Measurements from ENCODE around the gene PLK5. TPM values are rescaled to one million over a fixed set of nuclear protein-coding genes. Genes with fewer than 3 reads are reported as not detected.

Gene PLK5
- total RNA-seq, 1 donor from 2014 or later = 0.38 TPM

GRCh38 chr19:1579222-1579621 lies 55.3 kb downstream of the PLK5 start:
- H3K36me3 Mint-ChIP-seq = peaks cover 22% of the 10 kb centered on the region
- H3K27me3 Mint-ChIP-seq (ENCODE audit: low read depth) = no peaks in the 10 kb centered on the region
- TF ChIP-seq CTCF (IDR thresholded peaks at IDR 0.05; ENCODE audit: unreplicated experiment) = no peak
- H3K4me1 Mint-ChIP-seq = no peaks in the 10 kb centered on the region
- no peak overlapping the region for H3K27ac Mint-ChIP-seq
- no peak overlapping the region for H3K4me3 Mint-ChIP-seq
- DNase-seq (ENCODE audit: low spot score in 2 of 2, unreplicated experiment in 2 of 2) = no peak
- no peaks in the 10 kb centered on the region for H3K9me3 Mint-ChIP-seq

GRCh38 chr19:1580382-1580781 lies 56.5 kb downstream of the PLK5 start:
- Mint-ChIP-seq H3K4me1 (no peaks in the 10 kb centered on the region), H3K4me3 (no peak overlapping the region), H3K36me3 (peaks cover 28% of the 10 kb centered on the region), H3K27me3 (ENCODE audit: low read depth) (no peaks in the 10 kb centered on the region), H3K27ac (no peak overlapping the region), H3K9me3 (no peaks in the 10 kb centered on the region)
- DNase-seq (ENCODE audit: low spot score in 2 of 2, unreplicated experiment in 2 of 2) = no peak
- no peak for TF ChIP-seq CTCF (IDR thresholded peaks at IDR 0.05; ENCODE audit: unreplicated experiment)

GRCh38 chr19:1580957-1581356 lies 57.1 kb downstream of the PLK5 start:
- Mint-ChIP-seq H3K9me3 (no peaks in the 10 kb centered on the region), H3K4me3 (no peak overlapping the region), H3K36me3 (peaks cover 34% of the 10 kb centered on the region), H3K27me3 (ENCODE audit: low read depth) (no peaks in the 10 kb centered on the region), H3K27ac (no peak overlapping the region), H3K4me1 (no peaks in the 10 kb centered on the region)
- DNase-seq (ENCODE audit: low spot score in 2 of 2, unreplicated experiment in 2 of 2) = no peak
- no peak for TF ChIP-seq CTCF (IDR thresholded peaks at IDR 0.05; ENCODE audit: unreplicated experiment)

- DNase-seq (ENCODE audit: low spot score in 2 of 2, unreplicated experiment in 2 of 2) = no peak
- Mint-ChIP-seq H3K27ac (no peak overlapping the region), H3K4me1 (no peaks in the 10 kb centered on the region), H3K36me3 (peaks cover 37% of the 10 kb centered on the region), H3K9me3 (no peaks in the 10 kb centered on the region), H3K27me3 (ENCODE audit: low read depth) (no peaks in the 10 kb centered on the region), H3K4me3 (no peak overlapping the region)
- no peak for TF ChIP-seq CTCF (IDR thresholded peaks at IDR 0.05; ENCODE audit: unreplicated experiment)
Measured at GRCh38 chr19:1582201-1582600, 58.3 kb downstream of the PLK5 start.

GRCh38 chr19:1584500-1585242 lies 60.8 kb downstream of the PLK5 start:
- no peak for TF ChIP-seq CTCF (IDR thresholded peaks at IDR 0.05; ENCODE audit: unreplicated experiment)
- H3K27ac Mint-ChIP-seq = no peak overlapping the region
- no peak overlapping the region for H3K4me3 Mint-ChIP-seq
- no peak for DNase-seq (ENCODE audit: low spot score in 2 of 2, unreplicated experiment in 2 of 2)
- H3K9me3 Mint-ChIP-seq = no peaks in the 10 kb centered on the region
- H3K4me1 Mint-ChIP-seq = peaks cover 11% of the 10 kb centered on the region
- H3K36me3 Mint-ChIP-seq = peaks cover 39% of the 10 kb centered on the region
- H3K27me3 Mint-ChIP-seq (ENCODE audit: low read depth) = no peaks in the 10 kb centered on the region

GRCh38 chr19:1585243-1585580 lies 61.3 kb downstream of the PLK5 start:
- TF ChIP-seq CTCF (IDR thresholded peaks at IDR 0.05; ENCODE audit: unreplicated experiment) = no peak
- no peak for DNase-seq (ENCODE audit: low spot score in 2 of 2, unreplicated experiment in 2 of 2)
- no peak overlapping the region for H3K4me3 Mint-ChIP-seq
- no peaks in the 10 kb centered on the region for H3K27me3 Mint-ChIP-seq (ENCODE audit: low read depth)
- peaks cover 14% of the 10 kb centered on the region for H3K4me1 Mint-ChIP-seq
- H3K27ac Mint-ChIP-seq = no peak overlapping the region
- peaks cover 36% of the 10 kb centered on the region for H3K36me3 Mint-ChIP-seq
- H3K9me3 Mint-ChIP-seq = no peaks in the 10 kb centered on the region
